ENCODE measurements around the gene NLRP12.
"Not testable (repeated sequence)": the region's sequence is repeated elsewhere in the genome, so short reads cannot be mapped to it uniquely, and the experiment has no call there.

NLRP12 gene

DNA sequence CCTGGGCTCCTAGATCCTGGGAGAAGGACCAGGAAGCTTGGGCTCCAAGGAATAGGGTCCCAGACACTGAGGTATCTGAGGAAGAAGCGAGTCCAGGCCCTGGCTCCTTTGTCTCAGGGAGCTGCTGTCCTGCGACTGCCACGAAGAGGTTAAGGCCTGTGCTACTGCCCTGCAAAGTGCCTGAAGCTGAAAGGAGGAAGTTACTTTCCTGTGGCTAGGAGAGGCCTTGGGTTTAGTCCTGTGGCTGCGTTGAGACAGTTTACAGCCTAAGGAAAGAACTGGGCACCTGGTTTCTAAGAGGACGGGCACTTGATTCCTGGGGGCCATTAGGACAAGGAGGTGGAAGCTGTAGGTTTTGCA, 46.4 kb upstream of the NLRP12 start:
- ATAC-seq: no peak
- no peak for TF ChIP-seq OSR1 (CRISPR knock-in tag; IDR thresholded peaks at IDR 0.05)
- no peak for TF ChIP-seq ZFP30 (CRISPR knock-in tag; IDR thresholded peaks at IDR 0.05)
- no peak for TF ChIP-seq ZC3H10 (CRISPR knock-in tag; IDR thresholded peaks at IDR 0.05)
- TF ChIP-seq, protein P1, sequence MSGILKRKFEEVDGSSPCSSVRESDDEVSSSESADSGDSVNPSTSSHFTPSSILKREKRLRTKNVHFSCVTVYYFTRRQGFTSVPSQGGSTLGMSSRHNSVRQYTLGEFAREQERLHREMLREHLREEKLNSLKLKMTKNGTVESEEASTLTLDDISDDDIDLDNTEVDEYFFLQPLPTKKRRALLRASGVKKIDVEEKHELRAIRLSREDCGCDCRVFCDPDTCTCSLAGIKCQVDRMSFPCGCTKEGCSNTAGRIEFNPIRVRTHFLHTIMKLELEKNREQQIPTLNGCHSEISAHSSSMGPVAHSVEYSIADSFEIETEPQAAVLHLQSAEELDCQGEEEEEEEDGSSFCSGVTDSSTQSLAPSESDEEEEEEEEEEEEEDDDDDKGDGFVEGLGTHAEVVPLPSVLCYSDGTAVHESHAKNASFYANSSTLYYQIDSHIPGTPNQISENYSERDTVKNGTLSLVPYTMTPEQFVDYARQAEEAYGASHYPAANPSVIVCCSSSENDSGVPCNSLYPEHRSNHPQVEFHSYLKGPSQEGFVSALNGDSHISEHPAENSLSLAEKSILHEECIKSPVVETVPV (CRISPR knock-in tag; IDR thresholded peaks at IDR 0.05): no peak
- TF ChIP-seq, protein P2, sequence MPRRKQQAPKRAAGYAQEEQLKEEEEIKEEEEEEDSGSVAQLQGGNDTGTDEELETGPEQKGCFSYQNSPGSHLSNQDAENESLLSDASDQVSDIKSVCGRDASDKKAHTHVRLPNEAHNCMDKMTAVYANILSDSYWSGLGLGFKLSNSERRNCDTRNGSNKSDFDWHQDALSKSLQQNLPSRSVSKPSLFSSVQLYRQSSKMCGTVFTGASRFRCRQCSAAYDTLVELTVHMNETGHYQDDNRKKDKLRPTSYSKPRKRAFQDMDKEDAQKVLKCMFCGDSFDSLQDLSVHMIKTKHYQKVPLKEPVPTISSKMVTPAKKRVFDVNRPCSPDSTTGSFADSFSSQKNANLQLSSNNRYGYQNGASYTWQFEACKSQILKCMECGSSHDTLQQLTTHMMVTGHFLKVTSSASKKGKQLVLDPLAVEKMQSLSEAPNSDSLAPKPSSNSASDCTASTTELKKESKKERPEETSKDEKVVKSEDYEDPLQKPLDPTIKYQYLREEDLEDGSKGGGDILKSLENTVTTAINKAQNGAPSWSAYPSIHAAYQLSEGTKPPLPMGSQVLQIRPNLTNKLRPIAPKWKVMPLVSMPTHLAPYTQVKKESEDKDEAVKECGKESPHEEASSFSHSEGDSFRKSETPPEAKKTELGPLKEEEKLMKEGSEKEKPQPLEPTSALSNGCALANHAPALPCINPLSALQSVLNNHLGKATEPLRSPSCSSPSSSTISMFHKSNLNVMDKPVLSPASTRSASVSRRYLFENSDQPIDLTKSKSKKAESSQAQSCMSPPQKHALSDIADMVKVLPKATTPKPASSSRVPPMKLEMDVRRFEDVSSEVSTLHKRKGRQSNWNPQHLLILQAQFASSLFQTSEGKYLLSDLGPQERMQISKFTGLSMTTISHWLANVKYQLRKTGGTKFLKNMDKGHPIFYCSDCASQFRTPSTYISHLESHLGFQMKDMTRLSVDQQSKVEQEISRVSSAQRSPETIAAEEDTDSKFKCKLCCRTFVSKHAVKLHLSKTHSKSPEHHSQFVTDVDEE (CRISPR knock-in tag; IDR thresholded peaks at IDR 0.05): no peak
- no peak for TF ChIP-seq ZNF565 (CRISPR knock-in tag; conservative IDR thresholded peaks at IDR 0.05; ENCODE audit: low read depth)
- TF ChIP-seq, protein P3, sequence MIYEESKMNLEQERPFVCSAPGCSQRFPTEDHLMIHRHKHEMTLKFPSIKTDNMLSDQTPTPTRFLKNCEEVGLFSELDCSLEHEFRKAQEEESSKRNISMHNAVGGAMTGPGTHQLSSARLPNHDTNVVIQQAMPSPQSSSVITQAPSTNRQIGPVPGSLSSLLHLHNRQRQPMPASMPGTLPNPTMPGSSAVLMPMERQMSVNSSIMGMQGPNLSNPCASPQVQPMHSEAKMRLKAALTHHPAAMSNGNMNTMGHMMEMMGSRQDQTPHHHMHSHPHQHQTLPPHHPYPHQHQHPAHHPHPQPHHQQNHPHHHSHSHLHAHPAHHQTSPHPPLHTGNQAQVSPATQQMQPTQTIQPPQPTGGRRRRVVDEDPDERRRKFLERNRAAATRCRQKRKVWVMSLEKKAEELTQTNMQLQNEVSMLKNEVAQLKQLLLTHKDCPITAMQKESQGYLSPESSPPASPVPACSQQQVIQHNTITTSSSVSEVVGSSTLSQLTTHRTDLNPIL (CRISPR knock-in tag; IDR thresholded peaks at IDR 0.05; ENCODE audit: low read depth): no peak
- no peak for TF ChIP-seq SNAI2 (CRISPR knock-in tag; IDR thresholded peaks at IDR 0.05)
- TF ChIP-seq, protein P4, sequence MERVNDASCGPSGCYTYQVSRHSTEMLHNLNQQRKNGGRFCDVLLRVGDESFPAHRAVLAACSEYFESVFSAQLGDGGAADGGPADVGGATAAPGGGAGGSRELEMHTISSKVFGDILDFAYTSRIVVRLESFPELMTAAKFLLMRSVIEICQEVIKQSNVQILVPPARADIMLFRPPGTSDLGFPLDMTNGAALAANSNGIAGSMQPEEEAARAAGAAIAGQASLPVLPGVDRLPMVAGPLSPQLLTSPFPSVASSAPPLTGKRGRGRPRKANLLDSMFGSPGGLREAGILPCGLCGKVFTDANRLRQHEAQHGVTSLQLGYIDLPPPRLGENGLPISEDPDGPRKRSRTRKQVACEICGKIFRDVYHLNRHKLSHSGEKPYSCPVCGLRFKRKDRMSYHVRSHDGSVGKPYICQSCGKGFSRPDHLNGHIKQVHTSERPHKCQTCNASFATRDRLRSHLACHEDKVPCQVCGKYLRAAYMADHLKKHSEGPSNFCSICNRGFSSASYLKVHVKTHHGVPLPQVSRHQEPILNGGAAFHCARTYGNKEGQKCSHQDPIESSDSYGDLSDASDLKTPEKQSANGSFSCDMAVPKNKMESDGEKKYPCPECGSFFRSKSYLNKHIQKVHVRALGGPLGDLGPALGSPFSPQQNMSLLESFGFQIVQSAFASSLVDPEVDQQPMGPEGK (CRISPR knock-in tag; IDR thresholded peaks at IDR 0.05; ENCODE audit: borderline replicate concordance): no peak
- no peak for TF ChIP-seq GLIS3 (CRISPR knock-in tag; IDR thresholded peaks at IDR 0.05)
- TF ChIP-seq CSDC2 (CRISPR knock-in tag; IDR thresholded peaks at IDR 0.05): no peak
- TF ChIP-seq ISL1 (CRISPR knock-in tag; IDR thresholded peaks at IDR 0.05): no peak
- no peak for TF ChIP-seq TCF4 (CRISPR knock-in tag; IDR thresholded peaks at IDR 0.05; ENCODE audit: borderline replicate concordance)
- no peak for TF ChIP-seq ZNF8 (CRISPR knock-in tag; IDR thresholded peaks at IDR 0.05)
- no peak for TF ChIP-seq ZNF70 (CRISPR knock-in tag; IDR thresholded peaks at IDR 0.05)
- no peak for TF ChIP-seq TOX (CRISPR knock-in tag; IDR thresholded peaks at IDR 0.05; ENCODE audit: borderline replicate concordance)
- no peak for TF ChIP-seq PPARA (CRISPR knock-in tag; IDR thresholded peaks at IDR 0.05; ENCODE audit: borderline replicate concordance)
- TF ChIP-seq ESRRG (CRISPR knock-in tag; IDR thresholded peaks at IDR 0.05): no peak
- TF ChIP-seq, protein P5, sequence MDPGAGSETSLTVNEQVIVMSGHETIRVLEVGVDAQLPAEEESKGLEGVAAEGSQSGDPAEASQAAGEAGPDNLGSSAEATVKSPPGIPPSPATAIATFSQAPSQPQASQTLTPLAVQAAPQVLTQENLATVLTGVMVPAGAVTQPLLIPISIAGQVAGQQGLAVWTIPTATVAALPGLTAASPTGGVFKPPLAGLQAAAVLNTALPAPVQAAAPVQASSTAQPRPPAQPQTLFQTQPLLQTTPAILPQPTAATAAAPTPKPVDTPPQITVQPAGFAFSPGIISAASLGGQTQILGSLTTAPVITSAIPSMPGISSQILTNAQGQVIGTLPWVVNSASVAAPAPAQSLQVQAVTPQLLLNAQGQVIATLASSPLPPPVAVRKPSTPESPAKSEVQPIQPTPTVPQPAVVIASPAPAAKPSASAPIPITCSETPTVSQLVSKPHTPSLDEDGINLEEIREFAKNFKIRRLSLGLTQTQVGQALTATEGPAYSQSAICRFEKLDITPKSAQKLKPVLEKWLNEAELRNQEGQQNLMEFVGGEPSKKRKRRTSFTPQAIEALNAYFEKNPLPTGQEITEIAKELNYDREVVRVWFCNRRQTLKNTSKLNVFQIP (CRISPR knock-in tag; IDR thresholded peaks at IDR 0.05; ENCODE audit: borderline replicate concordance, low read depth): no peak

DNA sequence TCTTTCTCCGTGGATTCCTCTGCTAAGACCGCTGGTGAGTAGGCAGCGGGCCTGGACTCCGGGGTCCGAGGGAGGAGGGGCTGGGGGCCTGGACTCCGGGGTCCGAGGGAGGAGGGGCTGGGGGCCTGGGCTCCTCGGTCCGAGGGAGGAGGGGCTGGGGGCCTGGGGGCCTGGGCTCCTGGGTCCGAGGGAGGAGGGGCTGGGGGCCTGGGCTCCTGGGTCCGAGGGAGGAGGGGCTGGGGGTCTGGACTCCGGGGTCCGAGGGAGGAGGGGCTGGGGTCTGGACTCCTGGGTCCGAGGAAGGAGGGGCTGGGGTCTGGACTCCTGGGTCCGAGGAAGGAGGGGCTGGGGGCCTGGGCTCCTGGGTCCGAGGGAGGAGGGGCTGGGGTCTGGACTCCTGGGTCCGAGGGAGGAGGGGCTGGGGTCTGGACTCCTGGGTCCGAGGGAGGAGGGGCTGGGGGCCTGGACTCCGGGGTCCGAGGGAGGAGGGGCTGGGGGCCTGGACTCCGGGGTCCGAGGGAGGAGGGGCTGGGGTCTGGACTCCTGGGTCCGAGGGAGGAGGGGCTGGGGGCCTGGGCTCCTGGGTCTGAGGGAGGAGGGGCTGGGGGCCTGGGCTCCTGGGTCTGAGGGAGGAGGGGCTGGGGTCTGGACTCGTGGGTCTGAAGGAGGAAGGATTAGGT, 45.8 kb upstream of the NLRP12 start:
- ATAC-seq: not testable (repeated sequence)

DNA sequence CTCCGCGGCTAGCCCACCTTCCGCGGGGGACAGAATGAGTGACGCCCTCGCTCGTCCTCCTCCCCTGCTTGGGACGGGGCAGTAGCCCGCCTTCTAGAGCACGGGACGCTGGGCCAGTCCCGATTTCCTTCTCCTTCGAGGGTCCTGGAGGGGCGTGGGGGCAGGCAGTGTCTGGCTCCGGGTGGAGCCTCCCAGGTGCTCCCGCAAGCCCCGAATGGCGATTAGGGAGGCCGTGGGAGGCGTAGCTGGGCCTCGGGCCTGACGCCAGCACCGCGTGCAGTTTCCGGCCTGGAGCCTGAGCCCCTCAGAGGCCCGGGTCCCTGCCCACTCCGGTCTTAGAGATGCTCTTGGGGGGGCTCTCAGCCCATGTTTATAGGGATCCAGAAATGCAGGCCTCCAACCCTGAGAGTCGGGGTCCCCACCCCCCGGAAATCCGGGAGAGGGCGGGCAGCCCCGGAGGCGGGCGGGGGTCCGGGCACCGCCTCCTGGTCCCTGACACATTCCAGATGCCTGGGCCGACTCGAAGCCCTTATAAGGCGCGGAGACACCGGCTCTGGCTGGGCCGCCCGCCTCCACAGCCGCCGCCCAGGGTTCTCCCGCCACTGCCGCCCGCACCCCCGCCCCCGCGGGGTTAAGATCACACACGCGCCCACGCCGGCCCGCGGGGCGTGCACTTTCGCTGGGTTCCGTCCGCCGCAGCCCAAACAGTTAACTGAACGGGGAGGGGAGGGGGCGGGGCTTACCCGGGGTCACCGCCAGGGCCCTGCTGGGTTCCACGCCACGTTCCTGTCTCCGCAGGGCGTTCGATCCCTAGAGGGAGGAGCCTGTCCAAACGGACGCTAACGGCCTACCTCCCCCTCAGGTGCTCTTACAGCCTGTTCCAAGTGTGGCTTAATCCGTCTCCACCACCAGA, 45.0 kb upstream of the NLRP12 start:
- peak; percentile 65 for ATAC-seq
- TF ChIP-seq OSR1 (CRISPR knock-in tag; IDR thresholded peaks at IDR 0.05) (no peak), TCF4 (CRISPR knock-in tag; IDR thresholded peaks at IDR 0.05; ENCODE audit: borderline replicate concordance) (peak; percentile 70; the same call in 1 of the 2 replicates), CSDC2 (CRISPR knock-in tag; IDR thresholded peaks at IDR 0.05) (no peak), ZNF70 (CRISPR knock-in tag; IDR thresholded peaks at IDR 0.05) (no peak), GLIS3 (CRISPR knock-in tag; IDR thresholded peaks at IDR 0.05) (peak; percentile 15; the same call in 1 of the 2 replicates), PPARA (CRISPR knock-in tag; IDR thresholded peaks at IDR 0.05; ENCODE audit: borderline replicate concordance) (no peak), ISL1 (CRISPR knock-in tag; IDR thresholded peaks at IDR 0.05) (no peak), ZNF565 (CRISPR knock-in tag; conservative IDR thresholded peaks at IDR 0.05; ENCODE audit: low read depth) (no peak), ZFP30 (CRISPR knock-in tag; IDR thresholded peaks at IDR 0.05) (no peak), ARNTL (CRISPR knock-in tag; IDR thresholded peaks at IDR 0.05; ENCODE audit: borderline replicate concordance, low read depth) (no peak), BACH2 (CRISPR knock-in tag; IDR thresholded peaks at IDR 0.05; ENCODE audit: borderline replicate concordance) (no peak), ESRRG (CRISPR knock-in tag; IDR thresholded peaks at IDR 0.05) (no peak)
- TF ChIP-seq, protein P5 (CRISPR knock-in tag; IDR thresholded peaks at IDR 0.05; ENCODE audit: borderline replicate concordance, low read depth): no peak
- TF ChIP-seq, protein P4 (CRISPR knock-in tag; IDR thresholded peaks at IDR 0.05; ENCODE audit: borderline replicate concordance): no peak; the same call in 1 of the 2 replicates

All from SK-N-SH treated with all-trans-retinoic acid at 6 μM for 48 hours (cell line).